Measurements from ENCODE around the gene SAMD4B. TPM values are rescaled to one million over a fixed set of nuclear protein-coding genes. Genes with fewer than 3 reads are reported as not detected.
A peak's percentile ranks its signal among the peaks of the same experiment; 100 is the strongest.
"Not testable (repeated sequence)": the region's sequence is repeated elsewhere in the genome, so short reads cannot be mapped to it uniquely, and the experiment has no call there.

The SAMD4B gene
- total RNA-seq, 1 donor from 2014 or later = 138 TPM

DNA sequence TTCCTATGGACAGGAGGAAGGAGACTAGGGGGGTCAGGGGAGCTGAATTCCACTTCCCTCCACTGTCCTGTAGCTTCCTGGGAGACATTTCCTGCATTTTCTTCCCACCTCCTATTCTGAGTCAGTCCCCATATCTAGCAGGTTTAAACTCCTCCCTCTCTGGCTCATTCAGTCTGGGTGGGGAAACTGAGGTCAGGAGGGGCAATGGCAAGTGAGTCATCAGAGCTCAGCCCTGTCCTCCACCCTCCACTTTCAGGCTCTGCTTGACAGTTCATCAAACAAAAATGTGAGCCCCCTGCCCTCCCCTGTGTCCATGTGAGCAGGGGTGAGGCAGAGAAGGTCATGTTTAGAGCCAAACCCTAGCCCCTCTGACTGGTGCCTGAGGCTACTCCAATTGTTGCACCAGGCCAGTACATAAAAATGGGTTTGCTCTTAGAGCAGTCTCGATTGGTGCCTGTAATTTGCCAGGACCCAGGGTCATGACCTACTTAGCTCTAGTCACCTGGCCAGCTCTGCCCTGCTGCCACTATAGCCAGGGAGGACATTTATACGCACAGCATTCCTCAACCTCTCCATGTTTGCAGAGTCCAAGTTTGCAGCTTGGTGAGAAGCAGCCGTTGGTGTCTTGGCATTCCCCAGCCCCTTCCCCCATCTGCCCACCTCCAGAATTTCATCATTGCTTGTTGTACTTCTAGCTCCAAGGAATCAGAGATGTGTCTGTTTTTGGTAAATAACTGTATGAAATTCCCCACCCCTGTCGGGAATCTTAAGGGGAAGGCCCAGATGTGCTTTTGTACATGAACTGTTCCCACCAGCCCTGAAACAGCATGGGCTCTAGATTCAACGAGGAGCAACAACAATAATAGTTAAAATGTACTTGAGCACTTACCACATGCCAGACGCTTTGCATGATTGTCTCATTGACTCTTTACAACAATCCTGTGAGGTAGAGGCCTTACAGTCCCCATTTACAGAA, 20.7 kb downstream of the SAMD4B start:
- no peak for DNase-seq (ENCODE audit: low read depth)

GRCh38 chr19:39363901-39364457, 21.8 kb downstream of the SAMD4B start:
- no peak for DNase-seq (ENCODE audit: low read depth)

DNA sequence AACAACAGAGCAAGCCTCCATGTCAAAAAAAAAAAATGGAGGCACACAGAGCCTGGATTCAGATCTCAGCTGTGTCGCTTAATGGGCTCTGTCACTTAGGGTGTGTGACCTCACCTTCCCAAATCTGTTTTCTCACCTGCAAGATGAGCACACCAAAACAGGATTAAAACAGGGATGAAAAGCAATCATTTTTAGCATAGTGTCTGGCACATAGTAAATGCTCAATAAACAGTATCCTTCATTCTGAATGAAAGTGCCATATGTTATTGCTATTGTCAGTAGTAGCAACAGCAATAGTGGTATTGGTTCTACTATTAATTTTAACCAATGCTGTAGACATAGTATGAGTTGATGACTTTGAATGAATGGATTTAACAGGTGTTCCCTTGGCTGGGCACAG, 23.3 kb downstream of the SAMD4B start:
- no peak for DNase-seq (ENCODE audit: low read depth)

GRCh38 chr19:39369200-39369599, 27.0 kb downstream of the SAMD4B start:
- no peak for DNase-seq (ENCODE audit: low read depth)

DNA sequence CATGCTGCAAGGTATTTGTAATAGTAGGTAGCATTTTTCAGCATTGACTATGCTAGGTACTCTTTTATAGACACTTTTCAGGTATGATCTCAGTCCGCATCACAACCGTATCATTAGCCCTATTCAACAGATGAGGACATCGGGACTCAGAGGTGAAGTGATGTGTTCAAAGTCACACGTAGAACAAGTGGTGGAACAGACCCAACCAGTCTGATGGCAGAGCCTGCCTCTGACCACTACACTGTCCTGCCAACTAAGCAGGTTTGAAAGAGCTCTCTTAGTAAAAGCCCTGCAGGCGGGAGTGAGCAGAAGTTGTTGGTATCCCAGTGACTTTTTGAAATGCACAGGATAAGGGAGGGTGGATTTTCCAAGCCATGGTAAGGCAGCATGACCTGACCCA, 28.5 kb downstream of the SAMD4B start:
- no peak for DNase-seq (ENCODE audit: low read depth)

DNA sequence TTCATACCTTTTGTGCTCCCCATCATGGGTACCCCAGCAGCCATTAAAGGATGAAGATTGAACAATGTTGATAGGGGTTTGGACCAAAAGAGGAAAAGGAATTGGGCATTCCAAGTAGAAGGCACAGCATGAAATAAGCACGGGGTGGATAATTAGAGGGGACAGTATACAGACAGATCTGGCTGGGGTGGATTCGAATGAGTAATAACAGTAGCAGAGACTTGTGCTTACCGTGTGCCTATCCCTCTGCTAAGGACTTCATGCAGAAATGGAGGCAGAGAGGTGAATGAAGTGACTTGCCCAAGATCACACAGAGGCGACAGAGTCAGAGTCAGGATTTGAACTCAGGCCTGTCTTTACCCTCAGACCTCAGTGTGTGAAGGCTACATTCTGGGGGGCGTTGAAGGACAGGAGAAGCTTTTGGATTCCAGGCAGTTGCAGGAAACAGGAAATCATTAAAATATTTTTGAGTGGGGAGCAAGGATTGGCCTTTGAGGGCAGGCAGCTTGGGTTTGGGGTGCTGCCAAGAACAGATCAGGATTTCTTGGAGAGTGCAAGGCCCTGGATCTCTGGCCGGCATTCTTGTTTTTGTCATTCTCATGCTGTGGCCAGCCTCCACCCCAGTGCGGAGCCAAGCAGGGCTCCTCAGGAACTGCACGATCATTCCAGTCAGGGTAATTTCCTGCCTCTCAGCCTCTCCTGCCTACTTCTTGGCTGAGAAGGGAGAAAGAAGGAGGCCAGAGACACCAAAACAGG, 30.0 kb downstream of the SAMD4B start:
- DNase-seq (ENCODE audit: low read depth) = peak; percentile 95

DNA sequence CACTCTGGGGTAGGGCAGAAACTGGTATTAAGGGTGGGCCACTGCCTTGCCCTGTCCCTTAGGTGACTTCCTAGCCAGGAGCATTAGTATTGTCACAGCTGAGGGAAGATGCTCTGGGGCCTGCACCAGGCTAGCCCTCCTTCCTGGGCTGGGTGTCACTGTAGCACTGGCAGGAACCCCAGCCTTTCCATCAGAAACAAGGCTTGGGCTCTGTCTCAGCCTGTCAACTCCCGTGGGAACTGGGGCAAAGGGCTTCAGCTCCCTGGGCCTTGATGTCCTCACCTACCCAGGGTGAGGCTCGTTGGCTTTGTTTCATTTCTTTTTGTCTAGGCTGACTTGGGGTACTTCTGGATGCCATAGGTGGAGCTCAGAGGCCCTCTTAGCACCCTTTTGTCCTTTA, 30.7 kb downstream of the SAMD4B start:
- DNase-seq (ENCODE audit: low read depth) = no peak

- DNase-seq (ENCODE audit: low read depth) = no peak
Observed at GRCh38 chr19:39375929-39376328, 33.7 kb downstream of the SAMD4B start.

GRCh38 chr19:39377373-39378362, 35.4 kb downstream of the SAMD4B start:
- DNase-seq (ENCODE audit: low read depth) = no peak

DNA sequence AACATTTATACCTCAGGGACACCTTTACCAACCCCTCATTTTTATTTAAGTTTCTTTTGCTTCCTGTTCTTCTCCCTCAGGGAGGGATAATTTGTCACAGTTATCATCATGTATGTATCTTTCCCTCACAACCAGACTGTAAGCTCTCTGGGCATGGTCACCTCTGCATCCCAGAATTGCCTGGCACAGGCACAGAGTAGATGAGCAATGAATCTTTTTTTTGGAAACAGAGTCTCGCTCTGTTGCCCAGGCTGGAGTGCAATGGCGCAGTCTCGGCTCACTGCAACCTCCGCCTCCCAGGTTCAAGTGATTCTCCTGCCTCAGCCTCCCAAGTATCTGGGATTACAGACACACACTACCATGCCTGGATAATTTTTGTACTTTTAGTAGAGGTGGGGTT, 37.1 kb downstream of the SAMD4B start:
- not testable (repeated sequence) for DNase-seq (ENCODE audit: low read depth)

DNA sequence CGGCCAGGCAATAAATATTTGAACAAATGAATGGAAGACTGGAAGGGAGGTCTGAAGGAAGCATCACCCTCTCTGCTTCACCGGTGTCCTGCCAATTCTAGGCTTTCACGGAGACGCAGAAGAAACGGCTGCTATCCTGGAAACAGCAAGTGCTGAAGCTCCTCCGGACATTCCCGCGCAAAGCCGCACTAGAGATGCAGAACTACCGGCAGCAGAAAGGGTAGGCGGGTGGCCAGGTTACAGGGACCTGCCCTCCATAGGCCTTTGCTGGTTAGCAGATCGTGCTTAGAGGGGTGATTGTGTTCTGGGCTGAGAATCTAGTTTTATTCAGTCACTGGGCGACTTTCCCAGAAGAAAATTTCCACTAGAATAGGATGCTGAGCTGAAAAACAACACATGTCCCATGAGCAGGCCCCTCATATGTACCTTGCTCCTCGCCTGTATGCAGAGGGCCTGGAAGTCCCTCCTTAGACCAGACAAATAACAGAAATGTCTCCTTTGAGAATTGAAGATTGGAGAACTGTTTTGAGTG, 37.7 kb downstream of the SAMD4B start:
- no peak for DNase-seq (ENCODE audit: low read depth)

- DNase-seq (ENCODE audit: low read depth) = no peak
Observed at GRCh38 chr19:39380521-39381502, 38.6 kb downstream of the SAMD4B start.

DNA sequence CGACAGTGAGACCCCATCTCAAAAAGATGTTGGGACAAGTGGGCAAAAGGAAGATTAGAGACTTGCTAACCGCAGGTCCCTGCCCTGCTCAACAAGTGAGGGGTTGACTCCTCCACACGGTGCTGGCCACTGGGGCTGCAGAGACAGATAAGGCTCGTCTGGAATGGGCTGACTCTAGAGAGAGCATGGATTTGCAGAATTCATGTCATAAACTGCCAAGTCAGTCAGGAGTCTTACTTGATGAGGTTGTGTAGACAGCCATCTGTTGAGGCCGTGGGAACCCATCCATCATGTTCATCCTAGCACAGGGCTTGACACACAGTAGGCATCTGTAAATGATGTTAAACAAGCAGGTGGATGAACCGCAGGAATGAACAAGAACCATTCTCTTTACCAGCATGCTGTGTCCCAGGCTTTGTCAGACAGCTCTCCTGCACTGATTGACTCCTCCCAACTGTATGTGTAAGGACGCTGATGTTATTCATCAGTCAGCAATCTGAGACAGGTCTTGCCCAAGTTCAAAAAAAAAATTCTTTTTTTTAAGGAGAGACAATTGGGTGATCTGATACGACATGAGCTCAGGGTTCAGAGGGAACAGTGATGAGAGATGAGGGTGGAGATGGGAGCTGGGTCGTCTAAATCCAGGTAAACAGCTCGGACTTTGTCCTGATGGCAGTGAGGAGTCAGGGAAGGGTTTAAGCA, 39.8 kb downstream of the SAMD4B start:
- DNase-seq (ENCODE audit: low read depth) = no peak

- no peak for DNase-seq (ENCODE audit: low read depth)
Observed at GRCh38 chr19:39382991-39383828, 41.0 kb downstream of the SAMD4B start.

DNA sequence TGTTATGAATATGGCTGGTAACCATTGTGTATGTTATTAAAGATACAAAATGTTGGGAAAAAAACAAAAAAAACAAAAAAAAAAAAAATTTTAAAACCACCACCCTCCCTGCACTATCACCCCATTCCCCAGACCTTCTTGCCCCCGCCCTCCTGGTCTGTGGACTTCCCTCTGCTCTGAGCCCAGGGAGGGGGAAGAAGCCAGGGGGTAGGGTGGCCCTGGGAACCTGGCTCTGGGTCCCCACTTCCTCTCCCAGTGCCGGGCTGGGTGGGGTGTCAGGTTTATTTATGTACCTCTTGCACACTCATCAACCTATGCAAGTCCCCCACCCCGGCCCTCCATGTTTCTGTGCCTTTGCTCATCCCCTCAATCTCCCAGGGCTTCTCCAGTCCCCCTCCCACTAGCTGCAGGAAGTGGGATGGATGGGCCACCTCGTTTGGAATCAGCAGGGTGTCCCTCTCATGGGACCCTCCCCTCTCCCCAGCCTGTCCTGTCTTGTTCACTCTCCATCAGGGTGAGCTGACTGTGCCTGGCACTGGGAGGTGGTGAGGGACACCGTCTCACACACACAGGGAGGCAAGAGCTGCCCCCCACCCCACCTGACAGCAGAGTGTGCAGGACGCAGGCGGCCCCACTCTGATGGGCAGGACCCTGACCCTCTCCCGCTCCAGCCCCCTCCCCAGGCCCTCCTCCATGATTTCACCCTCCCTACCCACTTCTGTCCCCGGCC, 42.8 kb downstream of the SAMD4B start:
- no peak for DNase-seq (ENCODE audit: low read depth)

DNA sequence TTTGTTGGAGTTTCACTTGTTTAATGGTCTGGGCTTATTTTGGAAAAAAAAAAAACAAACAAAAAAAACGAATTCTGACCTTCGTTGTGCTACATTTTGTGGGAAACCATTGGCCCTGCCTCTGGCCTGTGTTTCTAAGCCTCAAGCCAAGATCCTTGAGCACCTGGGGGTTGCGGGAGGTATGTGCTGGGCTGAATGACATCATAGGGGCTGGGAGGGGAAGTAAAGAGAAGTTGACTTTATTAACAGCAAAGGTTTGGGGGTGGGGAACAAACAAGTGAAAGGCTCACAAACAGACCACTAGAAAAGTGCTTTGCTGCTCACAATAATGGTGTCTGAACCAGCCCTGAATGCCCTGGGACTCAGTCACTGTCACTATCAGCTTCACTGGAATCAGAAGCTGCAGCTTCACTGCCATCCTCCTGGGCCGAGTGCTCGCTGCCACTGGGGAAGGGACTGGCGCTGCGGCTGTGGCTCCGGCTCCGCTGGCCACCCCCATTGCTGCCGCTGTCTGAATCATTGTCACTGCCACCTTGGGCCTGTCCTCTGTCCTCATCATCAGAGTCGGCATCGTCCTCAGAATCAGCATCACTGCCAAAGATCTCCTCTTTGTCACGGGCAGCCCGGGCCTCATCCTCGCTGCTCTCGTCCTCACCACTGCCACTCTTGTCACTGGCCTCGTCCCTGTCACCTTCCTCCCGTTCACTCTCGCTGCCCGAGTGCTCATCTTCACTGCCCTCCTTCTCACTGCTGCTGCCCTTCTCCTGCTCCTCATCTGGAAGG, 43.6 kb downstream of the SAMD4B start:
- DNase-seq (ENCODE audit: low read depth) = no peak
